ENCODE measurements around the gene HLA-DPB1. TPM values are rescaled to one million over a fixed set of nuclear protein-coding genes. Genes with fewer than 3 reads are reported as not detected.

The HLA-DPB1 gene
- polyA plus RNA-seq, 2 of the 4 experiments (the other 2 are of a cell fraction) = not detected

DNA sequence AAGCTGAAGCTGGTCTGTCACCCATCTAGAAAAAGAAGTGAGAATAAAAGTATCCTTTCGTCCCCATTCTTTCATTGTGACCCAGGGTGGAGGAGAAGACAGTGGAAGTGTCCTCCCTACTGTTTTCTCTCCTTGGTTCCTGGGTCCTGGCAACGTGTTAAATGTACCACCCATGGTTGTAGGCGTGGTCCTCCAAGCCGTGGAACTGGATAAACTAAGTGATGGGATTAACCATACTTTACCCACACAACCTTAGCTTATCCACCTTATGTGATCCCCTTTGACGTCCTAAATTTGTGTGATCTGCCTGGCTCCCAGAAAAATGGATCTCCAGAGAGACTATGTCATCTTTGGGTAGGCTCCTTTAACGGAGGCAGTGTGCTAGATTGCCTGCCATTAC, 47.4 kb downstream of the HLA-DPB1 start:
- H3K4me2 ChIP-seq = no peak overlapping the region
- CTCF ChIA-PET = interaction anchor here (0.8 kb wide), 1 partner anchor 26 kb away, joined by 4 read pairs; no protein-coding TSS in a partner anchor
- peaks cover 14% of the 10 kb centered on the region for H3K9me3 ChIP-seq
- ATAC-seq (no peak), DNase-seq (ENCODE audit: low read depth in 1 of 2, low spot score in 1 of 2) (no peak), FAIRE-seq (no peak)
- no peak overlapping the region for H3K27ac ChIP-seq
- POLR2A ChIA-PET = no interaction called here
- no peaks in the 10 kb centered on the region for H3K4me1 ChIP-seq
- TF ChIP-seq, protein P1, sequence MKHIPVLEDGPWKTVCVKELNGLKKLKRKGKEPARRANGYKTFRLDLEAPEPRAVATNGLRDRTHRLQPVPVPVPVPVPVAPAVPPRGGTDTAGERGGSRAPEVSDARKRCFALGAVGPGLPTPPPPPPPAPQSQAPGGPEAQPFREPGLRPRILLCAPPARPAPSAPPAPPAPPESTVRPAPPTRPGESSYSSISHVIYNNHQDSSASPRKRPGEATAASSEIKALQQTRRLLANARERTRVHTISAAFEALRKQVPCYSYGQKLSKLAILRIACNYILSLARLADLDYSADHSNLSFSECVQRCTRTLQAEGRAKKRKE (CRISPR knock-in tag; IDR thresholded peaks at IDR 0.05; ENCODE audit: low read depth) = no peak
- TF ChIP-seq RNF2 (IDR thresholded peaks at IDR 0.05; ENCODE audit: borderline replicate concordance, low read depth) = no peak
- TF ChIP-seq KDM1A (IDR thresholded peaks at IDR 0.05; ENCODE audit: low read depth) = no peak
- TF ChIP-seq, protein P2, sequence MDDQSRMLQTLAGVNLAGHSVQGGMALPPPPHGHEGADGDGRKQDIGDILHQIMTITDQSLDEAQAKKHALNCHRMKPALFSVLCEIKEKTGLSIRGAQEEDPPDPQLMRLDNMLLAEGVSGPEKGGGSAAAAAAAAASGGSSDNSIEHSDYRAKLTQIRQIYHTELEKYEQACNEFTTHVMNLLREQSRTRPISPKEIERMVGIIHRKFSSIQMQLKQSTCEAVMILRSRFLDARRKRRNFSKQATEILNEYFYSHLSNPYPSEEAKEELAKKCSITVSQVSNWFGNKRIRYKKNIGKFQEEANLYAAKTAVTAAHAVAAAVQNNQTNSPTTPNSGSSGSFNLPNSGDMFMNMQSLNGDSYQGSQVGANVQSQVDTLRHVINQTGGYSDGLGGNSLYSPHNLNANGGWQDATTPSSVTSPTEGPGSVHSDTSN (IDR thresholded peaks at IDR 0.05) = no peak
- no peak for TF ChIP-seq MAFK (IDR thresholded peaks at IDR 0.05; ENCODE audit: partially characterized antibody)
- TF ChIP-seq, protein P3, sequence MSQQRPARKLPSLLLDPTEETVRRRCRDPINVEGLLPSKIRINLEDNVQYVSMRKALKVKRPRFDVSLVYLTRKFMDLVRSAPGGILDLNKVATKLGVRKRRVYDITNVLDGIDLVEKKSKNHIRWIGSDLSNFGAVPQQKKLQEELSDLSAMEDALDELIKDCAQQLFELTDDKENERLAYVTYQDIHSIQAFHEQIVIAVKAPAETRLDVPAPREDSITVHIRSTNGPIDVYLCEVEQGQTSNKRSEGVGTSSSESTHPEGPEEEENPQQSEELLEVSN (IDR thresholded peaks at IDR 0.05; ENCODE audit: borderline replicate concordance, low read depth) = no peak
- TF ChIP-seq GATA3 (IDR thresholded peaks at IDR 0.05; ENCODE audit: borderline replicate concordance) = no peak
- no peak for TF ChIP-seq HOXA7 (CRISPR knock-in tag; IDR thresholded peaks at IDR 0.05)
- no peak overlapping the region for H3K4me3 ChIP-seq
- WGBS (ENCODE audit: missing lambda C conversion rate) = 22% methylated on average over 6 of the region's 6 CpGs

DNA sequence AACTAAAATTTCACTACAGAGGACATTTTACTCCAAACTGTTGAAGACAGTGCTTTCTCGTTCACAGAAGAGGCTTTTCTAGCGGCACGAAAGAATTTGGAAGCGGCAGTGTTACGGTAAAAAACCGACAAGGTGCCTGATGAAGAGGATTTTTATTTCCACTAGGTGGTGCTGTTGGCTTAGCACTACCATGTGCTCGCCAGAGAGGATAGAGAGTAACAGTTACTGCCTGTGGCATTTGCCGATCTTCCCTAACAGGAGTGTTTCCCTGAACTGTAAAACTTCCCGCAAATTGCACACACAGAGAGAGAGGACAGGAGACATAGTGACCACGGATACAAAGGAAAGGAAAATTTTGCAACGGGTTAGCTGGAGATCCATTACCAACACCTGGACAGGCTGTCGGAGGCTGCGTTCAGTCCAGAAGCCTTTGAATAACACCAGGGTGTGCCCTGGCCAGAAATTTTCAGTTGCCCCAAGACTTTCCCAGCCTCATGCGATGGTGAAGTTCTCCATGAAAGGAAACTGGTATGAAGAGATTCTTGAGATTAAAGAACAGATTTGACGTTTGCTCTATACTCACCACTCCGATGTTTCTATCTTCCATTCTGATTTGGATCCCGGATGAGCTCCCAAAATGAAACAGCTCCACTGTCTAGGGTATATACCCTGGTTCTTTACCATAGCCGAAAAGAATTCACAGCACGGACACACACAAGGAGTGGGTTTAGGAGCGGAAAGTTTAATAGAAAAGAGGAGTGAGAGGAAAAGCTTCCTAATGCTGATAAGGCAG, 48.1 kb downstream of the HLA-DPB1 start:
- WGBS (ENCODE audit: missing lambda C conversion rate) = 49% methylated on average over 20 of the region's 20 CpGs
- POLR2A ChIA-PET = no interaction called here
- ATAC-seq (peak in 1 of 2 experiments; percentile 74; a peak in 3 of 6 replicates), FAIRE-seq (no peak), DNase-seq (ENCODE audit: low read depth in 1 of 2, low spot score in 1 of 2) (peak; percentile 10 to 59)
- H3K4me3 ChIP-seq = no peak overlapping the region
- TF ChIP-seq, protein P4, sequence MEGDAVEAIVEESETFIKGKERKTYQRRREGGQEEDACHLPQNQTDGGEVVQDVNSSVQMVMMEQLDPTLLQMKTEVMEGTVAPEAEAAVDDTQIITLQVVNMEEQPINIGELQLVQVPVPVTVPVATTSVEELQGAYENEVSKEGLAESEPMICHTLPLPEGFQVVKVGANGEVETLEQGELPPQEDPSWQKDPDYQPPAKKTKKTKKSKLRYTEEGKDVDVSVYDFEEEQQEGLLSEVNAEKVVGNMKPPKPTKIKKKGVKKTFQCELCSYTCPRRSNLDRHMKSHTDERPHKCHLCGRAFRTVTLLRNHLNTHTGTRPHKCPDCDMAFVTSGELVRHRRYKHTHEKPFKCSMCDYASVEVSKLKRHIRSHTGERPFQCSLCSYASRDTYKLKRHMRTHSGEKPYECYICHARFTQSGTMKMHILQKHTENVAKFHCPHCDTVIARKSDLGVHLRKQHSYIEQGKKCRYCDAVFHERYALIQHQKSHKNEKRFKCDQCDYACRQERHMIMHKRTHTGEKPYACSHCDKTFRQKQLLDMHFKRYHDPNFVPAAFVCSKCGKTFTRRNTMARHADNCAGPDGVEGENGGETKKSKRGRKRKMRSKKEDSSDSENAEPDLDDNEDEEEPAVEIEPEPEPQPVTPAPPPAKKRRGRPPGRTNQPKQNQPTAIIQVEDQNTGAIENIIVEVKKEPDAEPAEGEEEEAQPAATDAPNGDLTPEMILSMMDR (IDR thresholded peaks at IDR 0.05) = peak; percentile 42
- TF ChIP-seq, protein P5, sequence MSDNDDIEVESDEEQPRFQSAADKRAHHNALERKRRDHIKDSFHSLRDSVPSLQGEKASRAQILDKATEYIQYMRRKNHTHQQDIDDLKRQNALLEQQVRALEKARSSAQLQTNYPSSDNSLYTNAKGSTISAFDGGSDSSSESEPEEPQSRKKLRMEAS (IDR thresholded peaks at IDR 0.05) = peak; percentile 45; the same call in 1 of the 2 replicates
- TF ChIP-seq CBX8 (IDR thresholded peaks at IDR 0.05) (no peak), RNF2 (IDR thresholded peaks at IDR 0.05; ENCODE audit: borderline replicate concordance, low read depth) (no peak), BHLHE40 (IDR thresholded peaks at IDR 0.05; ENCODE audit: low read depth, low read length) (no peak), PHF8 (IDR thresholded peaks at IDR 0.05; ENCODE audit: borderline replicate concordance, low read depth) (no peak), MYC (IDR thresholded peaks at IDR 0.05; ENCODE audit: borderline replicate concordance, low read length) (peak; percentile 25; the same call in 1 of the 2 replicates), RAD21 (conservative IDR thresholded peaks at IDR 0.05 in 1 of 2, IDR thresholded peaks at IDR 0.05 in 1 of 2) (peak; percentile 36 to 76; a peak in 4 of 5 replicates), CHD2 (IDR thresholded peaks at IDR 0.05; ENCODE audit: low read length, partially characterized antibody) (no peak), ZSCAN20 (CRISPR knock-in tag; IDR thresholded peaks at IDR 0.05) (no peak), SMC3 (IDR thresholded peaks at IDR 0.05) (peak; percentile 27; the same call in 2 of the 3 replicates), NPAS2 (CRISPR knock-in tag; IDR thresholded peaks at IDR 0.05; ENCODE audit: borderline replicate concordance) (no peak), MAZ (IDR thresholded peaks at IDR 0.05; ENCODE audit: borderline replicate concordance, low read depth, low read length) (no peak), ZC3H11A (IDR thresholded peaks at IDR 0.05) (no peak), FOSB (CRISPR knock-in tag; IDR thresholded peaks at IDR 0.05) (no peak), JUN (IDR thresholded peaks at IDR 0.05) (no peak), RCOR1 (IDR thresholded peaks at IDR 0.05; ENCODE audit: low read depth, low read length) (no peak)
- TF ChIP-seq, protein P6, sequence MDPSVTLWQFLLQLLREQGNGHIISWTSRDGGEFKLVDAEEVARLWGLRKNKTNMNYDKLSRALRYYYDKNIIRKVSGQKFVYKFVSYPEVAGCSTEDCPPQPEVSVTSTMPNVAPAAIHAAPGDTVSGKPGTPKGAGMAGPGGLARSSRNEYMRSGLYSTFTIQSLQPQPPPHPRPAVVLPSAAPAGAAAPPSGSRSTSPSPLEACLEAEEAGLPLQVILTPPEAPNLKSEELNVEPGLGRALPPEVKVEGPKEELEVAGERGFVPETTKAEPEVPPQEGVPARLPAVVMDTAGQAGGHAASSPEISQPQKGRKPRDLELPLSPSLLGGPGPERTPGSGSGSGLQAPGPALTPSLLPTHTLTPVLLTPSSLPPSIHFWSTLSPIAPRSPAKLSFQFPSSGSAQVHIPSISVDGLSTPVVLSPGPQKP (IDR thresholded peaks at IDR 0.05; ENCODE audit: low read depth, low read length) = no peak
- TF ChIP-seq, protein P7, sequence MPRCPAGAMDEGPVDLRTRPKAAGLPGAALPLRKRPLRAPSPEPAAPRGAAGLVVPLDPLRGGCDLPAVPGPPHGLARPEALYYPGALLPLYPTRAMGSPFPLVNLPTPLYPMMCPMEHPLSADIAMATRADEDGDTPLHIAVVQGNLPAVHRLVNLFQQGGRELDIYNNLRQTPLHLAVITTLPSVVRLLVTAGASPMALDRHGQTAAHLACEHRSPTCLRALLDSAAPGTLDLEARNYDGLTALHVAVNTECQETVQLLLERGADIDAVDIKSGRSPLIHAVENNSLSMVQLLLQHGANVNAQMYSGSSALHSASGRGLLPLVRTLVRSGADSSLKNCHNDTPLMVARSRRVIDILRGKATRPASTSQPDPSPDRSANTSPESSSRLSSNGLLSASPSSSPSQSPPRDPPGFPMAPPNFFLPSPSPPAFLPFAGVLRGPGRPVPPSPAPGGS (IDR thresholded peaks at IDR 0.05) = no peak
- CTCF ChIA-PET = interaction anchor here (0.7 to 1.5 kb wide), 8 partner anchors 10 to 124 kb away, joined by 3 to 7 read pairs (median 3); no protein-coding TSS in a partner anchor
- no peaks in the 10 kb centered on the region for H3K4me1 ChIP-seq
- peaks cover 14% of the 10 kb centered on the region for H3K9me3 ChIP-seq
- H3K27ac ChIP-seq = no peak overlapping the region
- no peak overlapping the region for H3K4me2 ChIP-seq

All from A549 (cell line).